Mononuclear cell (primary cell): ENCODE results near the gene TLE4. TPM values are rescaled to one million over a fixed set of nuclear protein-coding genes. Genes with fewer than 3 reads are reported as not detected.
"Not testable (repeated sequence)": the region's sequence is repeated elsewhere in the genome, so short reads cannot be mapped to it uniquely, and the experiment has no call there.

ENCODE experiments used
- H3K27me3 ChIP-seq: 2 replicates; pipeline ENCODE4 v1.6.0; 2011; ENCODE audit warnings: low read length, control low read depth; ENCODE audit not compliant: insufficient read depth
- H3K4me1 ChIP-seq: 2 replicates; pipeline ENCODE4 v1.5.1; 2011; ENCODE audit warnings: mild to moderate bottlenecking, low read length, control low read depth; ENCODE audit not compliant: insufficient read depth
- H3K4me3 ChIP-seq: 2 replicates; pipeline ENCODE4 v1.5.1; 2011; ENCODE audit warnings: mild to moderate bottlenecking, low read length, moderate library complexity
- H3K9me3 ChIP-seq: 2 replicates; pipeline ENCODE4 v1.5.1; 2011; ENCODE audit warnings: low read depth, mild to moderate bottlenecking, control low read depth, low read length
- total RNA-seq: library from RNA; depleted of rRNA; stranded (reverse); fragments of >200 nt; gene quantifications from one replicate; pipeline ENCODE4 v1.2.3, GENCODE V29; 2012

The TLE4 gene
- total RNA-seq = 150 TPM

- Histone ChIP-seq H3K9me3 (no peaks in the 10 kb centered on the region), H3K4me3 (peak within 1 kb of the TSS; percentile 98), H3K4me1 (peaks cover 48% of the 10 kb centered on the region), H3K27me3 (peaks cover 4% of the 10 kb centered on the region)
These were observed at the start of gene TLE4 for GRCh38 chr9:79571309-79572031. Gene TLE4, plus strand, starts transcription at chr9:79571965. Its CDS starts 826 bp downstream, at chr9:79572791.

GRCh38 chr9:79522793-79523192 lies 49.0 kb upstream of the TLE4 start:
- H3K4me1 ChIP-seq = no peaks in the 10 kb centered on the region
- H3K27me3 ChIP-seq = no peaks in the 10 kb centered on the region
- no peaks in the 10 kb centered on the region for H3K9me3 ChIP-seq
- no peak overlapping the region for H3K4me3 ChIP-seq

GRCh38 chr9:79524266-79524665 lies 47.5 kb upstream of the TLE4 start:
- H3K27me3 ChIP-seq = no peaks in the 10 kb centered on the region
- H3K9me3 ChIP-seq = no peaks in the 10 kb centered on the region
- H3K4me1 ChIP-seq = no peaks in the 10 kb centered on the region
- no peak overlapping the region for H3K4me3 ChIP-seq

GRCh38 chr9:79526149-79526672 lies 45.6 kb upstream of the TLE4 start:
- no peaks in the 10 kb centered on the region for H3K9me3 ChIP-seq
- H3K4me3 ChIP-seq = no peak overlapping the region
- no peaks in the 10 kb centered on the region for H3K4me1 ChIP-seq
- H3K27me3 ChIP-seq = no peaks in the 10 kb centered on the region

- no peaks in the 10 kb centered on the region for H3K9me3 ChIP-seq
- no peak overlapping the region for H3K4me3 ChIP-seq
- H3K27me3 ChIP-seq = no peaks in the 10 kb centered on the region
- H3K4me1 ChIP-seq = no peaks in the 10 kb centered on the region
These were observed 36.2 kb upstream of the TLE4 start for GRCh38 chr9:79535534-79535933.

- Histone ChIP-seq H3K4me3 (no peak overlapping the region), H3K27me3 (no peaks in the 10 kb centered on the region), H3K4me1 (no peaks in the 10 kb centered on the region), H3K9me3 (no peaks in the 10 kb centered on the region)
These were observed 33.9 kb upstream of the TLE4 start for GRCh38 chr9:79537838-79538237.

GRCh38 chr9:79542735-79543620 lies 28.8 kb upstream of the TLE4 start:
- Histone ChIP-seq H3K9me3 (no peaks in the 10 kb centered on the region), H3K4me1 (no peaks in the 10 kb centered on the region), H3K4me3 (no peak overlapping the region), H3K27me3 (no peaks in the 10 kb centered on the region)

GRCh38 chr9:79544375-79544774 lies 27.4 kb upstream of the TLE4 start:
- H3K9me3 ChIP-seq, H3K27me3 ChIP-seq, H3K4me1 ChIP-seq, H3K4me3 ChIP-seq: not testable (repeated sequence)

- no peaks in the 10 kb centered on the region for H3K4me1 ChIP-seq
- H3K27me3 ChIP-seq = no peaks in the 10 kb centered on the region
- no peaks in the 10 kb centered on the region for H3K9me3 ChIP-seq
- no peak overlapping the region for H3K4me3 ChIP-seq
These were observed 20.2 kb upstream of the TLE4 start for GRCh38 chr9:79551586-79551985.

- Histone ChIP-seq H3K4me1 (no peaks in the 10 kb centered on the region), H3K4me3 (no peak overlapping the region), H3K9me3 (no peaks in the 10 kb centered on the region), H3K27me3 (no peaks in the 10 kb centered on the region)
These were observed 19.8 kb upstream of the TLE4 start for GRCh38 chr9:79551994-79552393.

GRCh38 chr9:79555474-79556089 lies 16.2 kb upstream of the TLE4 start:
- Histone ChIP-seq H3K27me3 (no peaks in the 10 kb centered on the region), H3K9me3 (no peaks in the 10 kb centered on the region), H3K4me3 (no peak overlapping the region), H3K4me1 (no peaks in the 10 kb centered on the region)

- Histone ChIP-seq H3K27me3 (no peaks in the 10 kb centered on the region), H3K4me3 (no peak overlapping the region), H3K9me3 (no peaks in the 10 kb centered on the region), H3K4me1 (no peaks in the 10 kb centered on the region)
These were observed 12.1 kb upstream of the TLE4 start for GRCh38 chr9:79559495-79560181.

GRCh38 chr9:79562749-79563386 lies 8.9 kb upstream of the TLE4 start:
- peaks cover 4% of the 10 kb centered on the region for H3K4me1 ChIP-seq
- H3K27me3 ChIP-seq = no peaks in the 10 kb centered on the region
- H3K4me3 ChIP-seq = no peak overlapping the region
- no peaks in the 10 kb centered on the region for H3K9me3 ChIP-seq

GRCh38 chr9:79564105-79564504 lies 7.7 kb upstream of the TLE4 start:
- Histone ChIP-seq H3K27me3 (no peaks in the 10 kb centered on the region), H3K9me3 (no peaks in the 10 kb centered on the region), H3K4me1 (peaks cover 16% of the 10 kb centered on the region), H3K4me3 (no peak overlapping the region)
